Activated T-cell treated with anti-CD3 and anti-CD28 coated beads, Interleukin-2, amount 50 U/mL, for 1 hour (primary cell): Measurements from ENCODE around the gene BRMS1.
"Not testable (repeated sequence)": the region's sequence is repeated elsewhere in the genome, so short reads cannot be mapped to it uniquely, and the experiment has no call there.

Experiments used
- DNase-seq: peaks from one replicate; pipeline ENCODE4 v3.0.0-alpha.2; 2020

BRMS1 gene

GRCh38 chr11:66322732-66323427 lies 22.0 kb downstream of the BRMS1 start:
- no peak for DNase-seq

GRCh38 chr11:66321606-66322005 lies 23.3 kb downstream of the BRMS1 start:
- DNase-seq = no peak

- not testable (repeated sequence) for DNase-seq
These were observed 24.2 kb downstream of the BRMS1 start for GRCh38 chr11:66320748-66321147.

- DNase-seq = not testable (repeated sequence)
These were observed 24.6 kb downstream of the BRMS1 start for GRCh38 chr11:66320289-66320688.

- DNase-seq = no peak
These were observed 26.3 kb downstream of the BRMS1 start for GRCh38 chr11:66318600-66318970.

- peak; percentile 69 for DNase-seq
These were observed 26.9 kb downstream of the BRMS1 start for GRCh38 chr11:66317723-66318599.

GRCh38 chr11:66317322-66317722 lies 27.6 kb downstream of the BRMS1 start:
- DNase-seq = peak; percentile 58

- peak; percentile 46 for DNase-seq
These were observed 28.1 kb downstream of the BRMS1 start, which contains the start of gene CD248 for GRCh38 chr11:66316849-66317251. Gene CD248, minus strand, starts transcription at chr11:66317044. Its CDS starts 17 bp downstream, at chr11:66317027.

GRCh38 chr11:66315921-66316811 lies 28.7 kb downstream of the BRMS1 start:
- no peak for DNase-seq

GRCh38 chr11:66315498-66315885 lies 29.4 kb downstream of the BRMS1 start:
- no peak for DNase-seq

- DNase-seq = no peak
These were observed 30.1 kb downstream of the BRMS1 start for GRCh38 chr11:66314561-66315497.

GRCh38 chr11:66314186-66314501 lies 30.8 kb downstream of the BRMS1 start:
- no peak for DNase-seq

- DNase-seq = no peak
These were observed 31.4 kb downstream of the BRMS1 start for GRCh38 chr11:66313321-66314185.

GRCh38 chr11:66312549-66313320 lies 32.2 kb downstream of the BRMS1 start:
- DNase-seq = peak; percentile 98

GRCh38 chr11:66311965-66312548 lies 32.8 kb downstream of the BRMS1 start:
- peak; percentile 100 for DNase-seq

- DNase-seq = no peak
These were observed 33.4 kb downstream of the BRMS1 start for GRCh38 chr11:66311470-66311964.

- DNase-seq = not testable (repeated sequence)
These were observed 34.0 kb downstream of the BRMS1 start for GRCh38 chr11:66310803-66311440.

GRCh38 chr11:66310324-66310723 lies 34.6 kb downstream of the BRMS1 start:
- DNase-seq = no peak

GRCh38 chr11:66309475-66309874 lies 35.4 kb downstream of the BRMS1 start:
- no peak for DNase-seq
